ENCODE data around the gene TRIOBP. TPM values are rescaled to one million over a fixed set of nuclear protein-coding genes. Genes with fewer than 3 reads are reported as not detected.

The TRIOBP gene
- total and polyA plus RNA-seq, 2 donors (not counting 3 experiments of a cell fraction or from before 2014, with no cell fraction given), result 60.6 to 104 TPM

- Histone ChIP-seq H3K4me2 (ENCODE audit: insufficient read depth, low read length) (no peak overlapping the region), H3K27ac (ENCODE audit: insufficient read depth, low read depth, low read length) (no peak overlapping the region), H2AFZ (ENCODE audit: low read depth, low read length) (peak overlapping the region; percentile 85), H3K9me1 (replicated peaks; ENCODE audit: control insufficient read depth, extremely low read depth, insufficient read depth, low read length) (no peaks in the 10 kb centered on the region), H3K79me2 (ENCODE audit: control insufficient read depth, insufficient read depth, low read length) (no peaks in the 10 kb centered on the region), H3K4me3 (replicated peaks in 1 of 3; ENCODE audit: insufficient read depth in 1 of 3, low read depth in 1 of 3, low read length in 3 of 3) (peak overlapping the region in 1 of 3 experiments; percentile 5), H3K4me1 (ENCODE audit: control insufficient read depth, extremely low read depth, insufficient read depth, low read length) (peaks cover 9% of the 10 kb centered on the region), H3K27me3 (ENCODE audit: control insufficient read depth in 2 of 2, insufficient read depth in 2 of 2, low read length in 2 of 2) (peaks cover 2 to 3% of the 10 kb centered on the region in 2 experiments), H4K20me1 (replicated peaks; ENCODE audit: control insufficient read depth, extremely low read depth, insufficient read depth, low read length) (no peaks in the 10 kb centered on the region), H3K36me3 (ENCODE audit: control insufficient read depth in 2 of 2, extremely low read depth in 1 of 2, insufficient read depth in 2 of 2, low read length in 2 of 2) (peaks cover 0 to 4% of the 10 kb centered on the region in 2 experiments), H3K9me3 (replicated peaks; ENCODE audit: control insufficient read depth, insufficient read depth, low read length) (no peaks in the 10 kb centered on the region), H3K9ac (replicated peaks; ENCODE audit: extremely low read depth, insufficient read depth, low read length) (no peak overlapping the region)
- TF ChIP-seq JUN (IDR thresholded peaks at IDR 0.05; ENCODE audit: borderline replicate concordance, insufficient read depth, insufficient read length, low read depth), result no peak
- peak; percentile 95 to 98 for TF ChIP-seq CTCF (IDR thresholded peaks at IDR 0.05; ENCODE audit: extremely low read depth in 1 of 2, insufficient read depth in 1 of 2, low read depth in 1 of 2, low read length in 2 of 2)
- no peak for TF ChIP-seq POLR2A (IDR thresholded peaks at IDR 0.05; ENCODE audit: low read depth, low read length)
- TF ChIP-seq MAX (IDR thresholded peaks at IDR 0.05; ENCODE audit: insufficient read depth, insufficient read length), result no peak
- no peak for TF ChIP-seq GATA2 (IDR thresholded peaks at IDR 0.05; ENCODE audit: insufficient read depth, insufficient read length, low read depth, low read length)
- peak; percentile 37 for TF ChIP-seq POLR2AphosphoS5 (IDR thresholded peaks at IDR 0.05; ENCODE audit: insufficient read depth, low read depth, low read length)
- intact Hi-C loops (cut with micrococcal nuclease), result loop anchor here (1.0 to 5.0 kb wide), 4 partner anchors 45 to 147 kb away; partner anchors contain the start of genes C22orf23 and POLR2F
- DNase-seq (ENCODE audit: low read depth, low spot score), result peak; percentile 86
- POLR2A ChIA-PET, result interaction anchor here (0.6 to 1.5 kb wide), 5 partner anchors 10 to 150 kb away, joined by 3 to 8 read pairs (median 5); partner anchors contain the start of gene GCAT
- BruUV-seq (replicated peaks), result no TSS peak
- peak; percentile 94 for FAIRE-seq
- CTCF ChIA-PET, result interaction anchor here (0.6 to 5.9 kb wide), 29 partner anchors 9 to 175 kb away, joined by 3 to 223 read pairs (median 8); partner anchors contain the start of genes ANKRD54, C22orf23, EIF3L and GCAT
- dilution Hi-C loops (cut with MboI; ENCODE audit: extremely low pct_ligation_motif_present, low sequenced_read_pairs), result no loop called here
Observed at GRCh38 chr22:37817705-37818408, 121.0 kb downstream of the TRIOBP start.

Data from endothelial cell of umbilical vein (primary cell).